ENCODE data around the gene YPEL3. TPM values are rescaled to one million over a fixed set of nuclear protein-coding genes. Genes with fewer than 3 reads are reported as not detected.

The YPEL3 gene
- total and polyA plus RNA-seq, 8 donors: 18.6 to 134 (median 44.1) TPM

- peaks cover 9 to 22% (median 11%) of the 10 kb centered on the region in 3 donors for H3K4me1 ChIP-seq
- no peak overlapping the region for H3K4me3 ChIP-seq
- H3K36me3 ChIP-seq: peaks cover 4 to 19% (median 4%) of the 10 kb centered on the region in 3 donors
- H3K27me3 ChIP-seq: no peaks in the 10 kb centered on the region
- DNase-seq (peak in 2 of 6 donors; percentile 50 to 58), FAIRE-seq (no peak), ATAC-seq (no peak)
- intact Hi-C loops (cut with DNase I): no loop called here
- no peaks in the 10 kb centered on the region for H3K9me3 ChIP-seq
- WGBS, 2 donors: 88 to 91% methylated on average over 7 of the region's 7 CpGs
- TF ChIP-seq CTCF (IDR thresholded peaks at IDR 0.05): no peak
- no peak overlapping the region for H3K27ac ChIP-seq
These were observed 16.5 kb downstream of the YPEL3 start for GRCh38 chr16:30079480-30079879.

- peak in 2 of 6 donors; percentile 39 to 40 for DNase-seq
- 78 to 82% methylated on average over 7 of the region's 7 CpGs for WGBS, 2 donors
- intact Hi-C loops (cut with DNase I): no loop called here
These were observed 17.3 kb downstream of the YPEL3 start for GRCh38 chr16:30078744-30079143.

GRCh38 chr16:30077656-30078055 is 18.4 kb downstream of the YPEL3 start:
- Histone ChIP-seq H3K4me1 (peaks cover 9 to 22% (median 11%) of the 10 kb centered on the region in 3 donors), H3K4me3 (peak overlapping the region in 1 of 4 donors; percentile 70), H3K27me3 (no peaks in the 10 kb centered on the region), H3K27ac (no peak overlapping the region), H3K9me3 (no peaks in the 10 kb centered on the region), H3K36me3 (peaks cover 0 to 8% (median 0%) of the 10 kb centered on the region in 3 donors)
- 75% methylated on average over 6 of the region's 6 CpGs for WGBS, 2 donors
- TF ChIP-seq CTCF (IDR thresholded peaks at IDR 0.05): no peak
- no peak for FAIRE-seq
- DNase-seq: peak in 1 of 6 donors; percentile 16
- intact Hi-C loops (cut with DNase I): no loop called here
- ATAC-seq: no peak

More at GRCh38 chr16:30078744-30079143, 17.3 kb downstream of the YPEL3 start:
- H3K9me3 ChIP-seq: no peaks in the 10 kb centered on the region
- H3K27ac ChIP-seq: no peak overlapping the region
- no peak overlapping the region for H3K4me3 ChIP-seq
- FAIRE-seq (no peak), ATAC-seq (no peak)
- no peak for TF ChIP-seq CTCF (IDR thresholded peaks at IDR 0.05)
- no peaks in the 10 kb centered on the region for H3K27me3 ChIP-seq
- H3K4me1 ChIP-seq: peaks cover 9 to 22% (median 11%) of the 10 kb centered on the region in 3 donors
- peaks cover 3 to 16% (median 4%) of the 10 kb centered on the region in 3 donors for H3K36me3 ChIP-seq

- H3K4me3 ChIP-seq: peak overlapping the region; percentile 70 to 99 (median 96)
- H3K36me3 ChIP-seq: peaks cover 0 to 5% (median 0%) of the 10 kb centered on the region in 3 donors
- peaks cover 9 to 22% (median 11%) of the 10 kb centered on the region in 3 donors for H3K4me1 ChIP-seq
- peak; percentile 25 to 33 (median 30) for ATAC-seq
- no peaks in the 10 kb centered on the region for H3K9me3 ChIP-seq
- FAIRE-seq: no peak
- peak in 2 of 6 donors; percentile 57 to 73 for DNase-seq
- TF ChIP-seq CTCF (IDR thresholded peaks at IDR 0.05): no peak
- WGBS, 2 donors: 1% methylated on average over 33 of the region's 33 CpGs
- peak overlapping the region; percentile 78 to 93 (median 84) for H3K27ac ChIP-seq
- intact Hi-C loops (cut with DNase I): no loop called here
- no peaks in the 10 kb centered on the region for H3K27me3 ChIP-seq
These were observed 19.7 kb downstream of the YPEL3 start for GRCh38 chr16:30076276-30076791.

Data from pancreas (tissue), 10 donors.